H1 (cell line): ENCODE data around the gene GALNT12.

ENCODE experiments used
- BCL11A ChIP-seq, 2 experiments: IDR thresholded peaks; one replicate each; pipeline ENCODE4 v1.6.1; 2011; ENCODE audit warnings: low read depth in 2 of 2, low read length in 2 of 2, mild to moderate bottlenecking in 2 of 2
- BRCA1 ChIP-seq: IDR thresholded peaks from 2 replicates; pipeline ENCODE4 v1.6.1; 2012; ENCODE audit warnings: low read depth, low read length, improper control_type of control experiment
- CEBPB ChIP-seq: IDR thresholded peaks from 2 replicates; pipeline ENCODE4 v1.6.1; 2012; ENCODE audit warnings: low read depth, low read length
- NANOG ChIP-seq: IDR thresholded peaks from 2 replicates; pipeline ENCODE4 v1.6.1; 2011; ENCODE audit warnings: low read length, low read depth, mild to moderate bottlenecking, inconsistent platforms; ENCODE audit not compliant: insufficient read depth, poor library complexity, severe bottlenecking
- POLR2A ChIP-seq, 2 experiments: IDR thresholded peaks; 1 replicate in 1 of 2; 2 replicates in 1 of 2; pipeline ENCODE4 v1.6.1; 2011; ENCODE audit warnings: low read depth in 2 of 2, low read length in 2 of 2, mild to moderate bottlenecking in 2 of 2; ENCODE audit errors: control extremely low read depth in 1 of 2
- POLR2AphosphoS5 ChIP-seq: IDR thresholded peaks from 2 replicates; pipeline ENCODE4 v1.6.1; 2011; ENCODE audit warnings: low read depth, low read length
- RAD21 ChIP-seq, 2 experiments: IDR thresholded peaks in 1 of 2; conservative IDR thresholded peaks in 1 of 2; 2 replicates each; pipeline ENCODE4 v1.6.1; 2011; ENCODE audit warnings: low read depth in 2 of 2, low read length in 2 of 2, improper control_type of control experiment in 1 of 2, inconsistent platforms in 1 of 2, mild to moderate bottlenecking in 1 of 2, moderate library complexity in 1 of 2
- SIX5 ChIP-seq: IDR thresholded peaks from 2 replicates; pipeline ENCODE4 v1.6.1; 2011; ENCODE audit warnings: mild to moderate bottlenecking, low read depth, low read length
- TAF1 ChIP-seq: IDR thresholded peaks from 2 replicates; pipeline ENCODE4 v1.6.1; 2011; ENCODE audit warnings: mild to moderate bottlenecking, low read depth, low read length
- ZNF274 ChIP-seq: IDR thresholded peaks from 2 replicates; pipeline ENCODE4 v1.7.0; 2012; ENCODE audit warnings: low read length, borderline replicate concordance; ENCODE audit errors: extremely low read depth
- TF ChIP-seq, protein P1 (sequence below), 3 experiments: IDR thresholded peaks; 1 replicate in 2 of 3; 2 replicates in 1 of 3; pipeline versions ENCODE4 v1.5.1 to v1.6.1; 2011; ENCODE audit warnings: low read length in 3 of 3, mild to moderate bottlenecking in 3 of 3, inconsistent platforms in 2 of 3, low read depth in 1 of 3, moderate library complexity in 1 of 3; ENCODE audit not compliant: insufficient read depth in 1 of 3; ENCODE audit errors: control extremely low read depth in 1 of 3
- TF ChIP-seq, protein P2 (sequence below): IDR thresholded peaks from 2 replicates; pipeline ENCODE4 v1.6.1; 2011; ENCODE audit warnings: low read depth, mild to moderate bottlenecking, low read length; ENCODE audit not compliant: insufficient read depth
- TF ChIP-seq, protein P3 (sequence below): IDR thresholded peaks from 2 replicates; pipeline ENCODE4 v1.6.1; 2012; ENCODE audit warnings: inconsistent platforms
- TF ChIP-seq, protein P4 (sequence below): IDR thresholded peaks from 2 replicates; pipeline ENCODE4 v1.6.1; 2011; ENCODE audit warnings: low read length, improper control_type of control experiment

DNA sequence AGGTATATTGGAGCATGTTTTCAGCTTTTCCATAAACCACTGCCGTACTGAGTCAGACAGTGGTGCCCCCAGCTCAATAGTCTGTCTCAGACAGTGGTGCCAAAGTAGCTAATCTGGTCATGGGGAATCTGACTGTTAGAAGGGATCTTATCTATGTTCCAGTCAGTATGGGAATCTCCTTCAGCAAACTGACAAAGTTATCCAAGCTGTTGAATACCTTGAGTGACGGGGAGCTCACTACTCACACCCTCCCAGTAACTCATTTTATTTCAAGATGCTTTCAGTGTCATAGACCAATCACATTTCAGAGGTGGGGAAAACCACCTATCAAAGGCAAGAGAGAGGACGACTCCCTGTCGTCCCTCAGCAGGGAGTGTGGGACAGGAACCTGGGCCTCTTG, 29.9 kb upstream of the GALNT12 start:
- TF ChIP-seq ZNF274 (no peak), CEBPB (no peak), POLR2AphosphoS5 (no peak), TAF1 (no peak), RAD21 (IDR thresholded peaks at IDR 0.05 in 1 of 2, conservative IDR thresholded peaks at IDR 0.05 in 1 of 2; ENCODE audit: low read depth in 2 of 2, low read length in 2 of 2) (no peak), BRCA1 (no peak), BCL11A (IDR thresholded peaks at IDR 0.05; ENCODE audit: low read depth in 2 of 2, low read length in 2 of 2) (no peak), NANOG (no peak), POLR2A (IDR thresholded peaks at IDR 0.05; ENCODE audit: control extremely low read depth in 1 of 2, low read depth in 2 of 2, low read length in 2 of 2) (no peak), SIX5 (no peak)
- TF ChIP-seq, protein P1, sequence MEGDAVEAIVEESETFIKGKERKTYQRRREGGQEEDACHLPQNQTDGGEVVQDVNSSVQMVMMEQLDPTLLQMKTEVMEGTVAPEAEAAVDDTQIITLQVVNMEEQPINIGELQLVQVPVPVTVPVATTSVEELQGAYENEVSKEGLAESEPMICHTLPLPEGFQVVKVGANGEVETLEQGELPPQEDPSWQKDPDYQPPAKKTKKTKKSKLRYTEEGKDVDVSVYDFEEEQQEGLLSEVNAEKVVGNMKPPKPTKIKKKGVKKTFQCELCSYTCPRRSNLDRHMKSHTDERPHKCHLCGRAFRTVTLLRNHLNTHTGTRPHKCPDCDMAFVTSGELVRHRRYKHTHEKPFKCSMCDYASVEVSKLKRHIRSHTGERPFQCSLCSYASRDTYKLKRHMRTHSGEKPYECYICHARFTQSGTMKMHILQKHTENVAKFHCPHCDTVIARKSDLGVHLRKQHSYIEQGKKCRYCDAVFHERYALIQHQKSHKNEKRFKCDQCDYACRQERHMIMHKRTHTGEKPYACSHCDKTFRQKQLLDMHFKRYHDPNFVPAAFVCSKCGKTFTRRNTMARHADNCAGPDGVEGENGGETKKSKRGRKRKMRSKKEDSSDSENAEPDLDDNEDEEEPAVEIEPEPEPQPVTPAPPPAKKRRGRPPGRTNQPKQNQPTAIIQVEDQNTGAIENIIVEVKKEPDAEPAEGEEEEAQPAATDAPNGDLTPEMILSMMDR (IDR thresholded peaks at IDR 0.05; ENCODE audit: control extremely low read depth in 1 of 3, insufficient read depth in 1 of 3, low read depth in 1 of 3, low read length in 3 of 3), result no peak
- TF ChIP-seq, protein P2, sequence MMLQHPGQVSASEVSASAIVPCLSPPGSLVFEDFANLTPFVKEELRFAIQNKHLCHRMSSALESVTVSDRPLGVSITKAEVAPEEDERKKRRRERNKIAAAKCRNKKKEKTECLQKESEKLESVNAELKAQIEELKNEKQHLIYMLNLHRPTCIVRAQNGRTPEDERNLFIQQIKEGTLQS, result no peak
- TF ChIP-seq, protein P3, sequence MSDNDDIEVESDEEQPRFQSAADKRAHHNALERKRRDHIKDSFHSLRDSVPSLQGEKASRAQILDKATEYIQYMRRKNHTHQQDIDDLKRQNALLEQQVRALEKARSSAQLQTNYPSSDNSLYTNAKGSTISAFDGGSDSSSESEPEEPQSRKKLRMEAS, result no peak
- TF ChIP-seq, protein P4, sequence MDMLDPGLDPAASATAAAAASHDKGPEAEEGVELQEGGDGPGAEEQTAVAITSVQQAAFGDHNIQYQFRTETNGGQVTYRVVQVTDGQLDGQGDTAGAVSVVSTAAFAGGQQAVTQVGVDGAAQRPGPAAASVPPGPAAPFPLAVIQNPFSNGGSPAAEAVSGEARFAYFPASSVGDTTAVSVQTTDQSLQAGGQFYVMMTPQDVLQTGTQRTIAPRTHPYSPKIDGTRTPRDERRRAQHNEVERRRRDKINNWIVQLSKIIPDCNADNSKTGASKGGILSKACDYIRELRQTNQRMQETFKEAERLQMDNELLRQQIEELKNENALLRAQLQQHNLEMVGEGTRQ, result no peak
